ENCODE measurements around the gene GOSR2.

GOSR2 gene
- total RNA-seq: 39.1 to 61.6 (median 41.8) reads per million in 3 donors

GRCh38 chr17:46922804-46923635 lies at the start of gene GOSR2:
TSS of gene GOSR2 (plus strand) at chr17:46923160. CDS start at chr17:46923193, 33 bp downstream.
- Histone ChIP-seq H3K4me1 (ENCODE audit: control insufficient read depth, insufficient read depth, low read length, poor library complexity, severe bottlenecking) (peaks cover 5% of the 10 kb centered on the region), H3K36me3 (ENCODE audit: control insufficient read depth, insufficient read depth, low read length) (no peaks in the 10 kb centered on the region), H3K27ac (ENCODE audit: insufficient read depth, low read length, poor library complexity, severe bottlenecking) (peak within 1 kb of the TSS; percentile 94), H3K27me3 (replicated peaks; ENCODE audit: control insufficient read depth, insufficient read depth, low read length, poor library complexity, severe bottlenecking) (no peaks in the 10 kb centered on the region), H3K4me3 (ENCODE audit: insufficient read depth, low read depth, low read length, poor library complexity, severe bottlenecking) (peak within 1 kb of the TSS; percentile 93), H3K9me3 (ENCODE audit: control insufficient read depth, low read length) (no peaks in the 10 kb centered on the region)
- peak; percentile 57 to 74 (median 72) for DNase-seq

GRCh38 chr17:46873941-46874645 lies 48.9 kb upstream of the GOSR2 start:
- H3K4me3 ChIP-seq (ENCODE audit: insufficient read depth, low read depth, low read length, poor library complexity, severe bottlenecking): no peak overlapping the region
- H3K9me3 ChIP-seq (ENCODE audit: control insufficient read depth, low read length): no peaks in the 10 kb centered on the region
- H3K27ac ChIP-seq (ENCODE audit: insufficient read depth, low read length, poor library complexity, severe bottlenecking): no peak overlapping the region
- no peaks in the 10 kb centered on the region for H3K36me3 ChIP-seq (ENCODE audit: control insufficient read depth, insufficient read depth, low read length)
- no peak for DNase-seq
- no peaks in the 10 kb centered on the region for H3K27me3 ChIP-seq (replicated peaks; ENCODE audit: control insufficient read depth, insufficient read depth, low read length, poor library complexity, severe bottlenecking)
- H3K4me1 ChIP-seq (ENCODE audit: control insufficient read depth, insufficient read depth, low read length, poor library complexity, severe bottlenecking): no peaks in the 10 kb centered on the region

- Histone ChIP-seq H3K27ac (ENCODE audit: insufficient read depth, low read length, poor library complexity, severe bottlenecking) (no peak overlapping the region), H3K9me3 (ENCODE audit: control insufficient read depth, low read length) (no peaks in the 10 kb centered on the region), H3K4me1 (ENCODE audit: control insufficient read depth, insufficient read depth, low read length, poor library complexity, severe bottlenecking) (no peaks in the 10 kb centered on the region), H3K27me3 (replicated peaks; ENCODE audit: control insufficient read depth, insufficient read depth, low read length, poor library complexity, severe bottlenecking) (no peaks in the 10 kb centered on the region), H3K4me3 (ENCODE audit: insufficient read depth, low read depth, low read length, poor library complexity, severe bottlenecking) (no peak overlapping the region), H3K36me3 (ENCODE audit: control insufficient read depth, insufficient read depth, low read length) (no peaks in the 10 kb centered on the region)
- DNase-seq: no peak
These were observed 48.1 kb upstream of the GOSR2 start for GRCh38 chr17:46874906-46875305.

GRCh38 chr17:46875849-46876352 lies 47.1 kb upstream of the GOSR2 start:
- Histone ChIP-seq H3K9me3 (ENCODE audit: control insufficient read depth, low read length) (no peaks in the 10 kb centered on the region), H3K4me1 (ENCODE audit: control insufficient read depth, insufficient read depth, low read length, poor library complexity, severe bottlenecking) (no peaks in the 10 kb centered on the region), H3K27me3 (replicated peaks; ENCODE audit: control insufficient read depth, insufficient read depth, low read length, poor library complexity, severe bottlenecking) (no peaks in the 10 kb centered on the region), H3K27ac (ENCODE audit: insufficient read depth, low read length, poor library complexity, severe bottlenecking) (no peak overlapping the region), H3K36me3 (ENCODE audit: control insufficient read depth, insufficient read depth, low read length) (no peaks in the 10 kb centered on the region), H3K4me3 (ENCODE audit: insufficient read depth, low read depth, low read length, poor library complexity, severe bottlenecking) (no peak overlapping the region)
- no peak for DNase-seq

- Histone ChIP-seq H3K36me3 (ENCODE audit: control insufficient read depth, insufficient read depth, low read length) (no peaks in the 10 kb centered on the region), H3K27ac (ENCODE audit: insufficient read depth, low read length, poor library complexity, severe bottlenecking) (no peak overlapping the region), H3K4me1 (ENCODE audit: control insufficient read depth, insufficient read depth, low read length, poor library complexity, severe bottlenecking) (no peaks in the 10 kb centered on the region), H3K27me3 (replicated peaks; ENCODE audit: control insufficient read depth, insufficient read depth, low read length, poor library complexity, severe bottlenecking) (no peaks in the 10 kb centered on the region), H3K9me3 (ENCODE audit: control insufficient read depth, low read length) (no peaks in the 10 kb centered on the region), H3K4me3 (ENCODE audit: insufficient read depth, low read depth, low read length, poor library complexity, severe bottlenecking) (no peak overlapping the region)
- no peak for DNase-seq
These were observed 46.5 kb upstream of the GOSR2 start for GRCh38 chr17:46876353-46876887.

GRCh38 chr17:46876926-46877325 lies 46.0 kb upstream of the GOSR2 start:
- Histone ChIP-seq H3K4me3 (ENCODE audit: insufficient read depth, low read depth, low read length, poor library complexity, severe bottlenecking) (no peak overlapping the region), H3K4me1 (ENCODE audit: control insufficient read depth, insufficient read depth, low read length, poor library complexity, severe bottlenecking) (no peaks in the 10 kb centered on the region), H3K27me3 (replicated peaks; ENCODE audit: control insufficient read depth, insufficient read depth, low read length, poor library complexity, severe bottlenecking) (no peaks in the 10 kb centered on the region), H3K36me3 (ENCODE audit: control insufficient read depth, insufficient read depth, low read length) (no peaks in the 10 kb centered on the region), H3K27ac (ENCODE audit: insufficient read depth, low read length, poor library complexity, severe bottlenecking) (no peak overlapping the region), H3K9me3 (ENCODE audit: control insufficient read depth, low read length) (no peaks in the 10 kb centered on the region)
- DNase-seq: no peak

GRCh38 chr17:46877466-46877865 lies 45.5 kb upstream of the GOSR2 start:
- no peak overlapping the region for H3K27ac ChIP-seq (ENCODE audit: insufficient read depth, low read length, poor library complexity, severe bottlenecking)
- no peaks in the 10 kb centered on the region for H3K4me1 ChIP-seq (ENCODE audit: control insufficient read depth, insufficient read depth, low read length, poor library complexity, severe bottlenecking)
- no peaks in the 10 kb centered on the region for H3K9me3 ChIP-seq (ENCODE audit: control insufficient read depth, low read length)
- DNase-seq: no peak
- H3K36me3 ChIP-seq (ENCODE audit: control insufficient read depth, insufficient read depth, low read length): no peaks in the 10 kb centered on the region
- no peaks in the 10 kb centered on the region for H3K27me3 ChIP-seq (replicated peaks; ENCODE audit: control insufficient read depth, insufficient read depth, low read length, poor library complexity, severe bottlenecking)
- H3K4me3 ChIP-seq (ENCODE audit: insufficient read depth, low read depth, low read length, poor library complexity, severe bottlenecking): no peak overlapping the region

- H3K27ac ChIP-seq (ENCODE audit: insufficient read depth, low read length, poor library complexity, severe bottlenecking): no peak overlapping the region
- DNase-seq: no peak
These were observed 44.9 kb upstream of the GOSR2 start for GRCh38 chr17:46878055-46878454.

GRCh38 chr17:46879101-46879500 lies 43.9 kb upstream of the GOSR2 start:
- Histone ChIP-seq H3K27ac (ENCODE audit: insufficient read depth, low read length, poor library complexity, severe bottlenecking) (no peak overlapping the region), H3K4me3 (ENCODE audit: insufficient read depth, low read depth, low read length, poor library complexity, severe bottlenecking) (no peak overlapping the region), H3K36me3 (ENCODE audit: control insufficient read depth, insufficient read depth, low read length) (no peaks in the 10 kb centered on the region), H3K9me3 (ENCODE audit: control insufficient read depth, low read length) (no peaks in the 10 kb centered on the region), H3K27me3 (replicated peaks; ENCODE audit: control insufficient read depth, insufficient read depth, low read length, poor library complexity, severe bottlenecking) (no peaks in the 10 kb centered on the region), H3K4me1 (ENCODE audit: control insufficient read depth, insufficient read depth, low read length, poor library complexity, severe bottlenecking) (no peaks in the 10 kb centered on the region)
- DNase-seq: no peak

More at GRCh38 chr17:46878055-46878454, 44.9 kb upstream of the GOSR2 start:
- H3K4me3 ChIP-seq (ENCODE audit: insufficient read depth, low read depth, low read length, poor library complexity, severe bottlenecking): no peak overlapping the region
- no peaks in the 10 kb centered on the region for H3K4me1 ChIP-seq (ENCODE audit: control insufficient read depth, insufficient read depth, low read length, poor library complexity, severe bottlenecking)
- H3K27me3 ChIP-seq (replicated peaks; ENCODE audit: control insufficient read depth, insufficient read depth, low read length, poor library complexity, severe bottlenecking): no peaks in the 10 kb centered on the region
- no peaks in the 10 kb centered on the region for H3K36me3 ChIP-seq (ENCODE audit: control insufficient read depth, insufficient read depth, low read length)
- no peaks in the 10 kb centered on the region for H3K9me3 ChIP-seq (ENCODE audit: control insufficient read depth, low read length)

- Histone ChIP-seq H3K4me3 (ENCODE audit: insufficient read depth, low read depth, low read length, poor library complexity, severe bottlenecking) (no peak overlapping the region), H3K9me3 (ENCODE audit: control insufficient read depth, low read length) (no peaks in the 10 kb centered on the region), H3K36me3 (ENCODE audit: control insufficient read depth, insufficient read depth, low read length) (no peaks in the 10 kb centered on the region), H3K4me1 (ENCODE audit: control insufficient read depth, insufficient read depth, low read length, poor library complexity, severe bottlenecking) (no peaks in the 10 kb centered on the region), H3K27ac (ENCODE audit: insufficient read depth, low read length, poor library complexity, severe bottlenecking) (no peak overlapping the region), H3K27me3 (replicated peaks; ENCODE audit: control insufficient read depth, insufficient read depth, low read length, poor library complexity, severe bottlenecking) (no peaks in the 10 kb centered on the region)
- DNase-seq: no peak
These were observed 41.9 kb upstream of the GOSR2 start for GRCh38 chr17:46881015-46881414.
